Superior temporal gyrus (tissue), 1 donor: Measurements from ENCODE around the gene RAI14.
"Not testable (repeated sequence)": the region's sequence is repeated elsewhere in the genome, so short reads cannot be mapped to it uniquely, and the experiment has no call there.

Experiments
- DNase-seq: peaks from one replicate; pipeline ENCODE4 v3.0.0-alpha.2; 2016; ENCODE audit errors: extremely low spot score

The RAI14 gene

GRCh38 chr5:34818717-34819116 is 162.6 kb downstream of the RAI14 start:
- no peak for DNase-seq

- no peak for DNase-seq
Observed at GRCh38 chr5:34820593-34820992, 164.5 kb downstream of the RAI14 start.

- no peak for DNase-seq
Observed at GRCh38 chr5:34822956-34823715, 167.0 kb downstream of the RAI14 start.

- DNase-seq: no peak
Observed at GRCh38 chr5:34826347-34826746, 170.2 kb downstream of the RAI14 start.

- DNase-seq: no peak
Observed at GRCh38 chr5:34827588-34828506, 171.7 kb downstream of the RAI14 start.

GRCh38 chr5:34830827-34831226 is 174.7 kb downstream of the RAI14 start:
- DNase-seq: not testable (repeated sequence)

GRCh38 chr5:34831303-34831702 is 175.2 kb downstream of the RAI14 start:
- no peak for DNase-seq

- DNase-seq: no peak
Observed at GRCh38 chr5:34832568-34832967, 176.4 kb downstream of the RAI14 start.

- no peak for DNase-seq
Observed at GRCh38 chr5:34833090-34833489, 177.0 kb downstream of the RAI14 start.

GRCh38 chr5:34833976-34834793 is 178.1 kb downstream of the RAI14 start:
- no peak for DNase-seq

GRCh38 chr5:34834794-34835089 is 178.6 kb downstream of the RAI14 start:
- no peak for DNase-seq

- DNase-seq: no peak
Observed at GRCh38 chr5:34835664-34836063, 179.5 kb downstream of the RAI14 start.

- DNase-seq: peak; percentile 93
Observed at GRCh38 chr5:34838785-34839714, 182.9 kb downstream of the RAI14 start, which contains the start of gene TTC23L. Gene TTC23L, plus strand, starts transcription at chr5:34839164. Its CDS starts 1,508 bp downstream, at chr5:34840672.

GRCh38 chr5:34841816-34842215 is 185.7 kb downstream of the RAI14 start:
- no peak for DNase-seq

GRCh38 chr5:34842554-34842953 is 186.4 kb downstream of the RAI14 start:
- no peak for DNase-seq

GRCh38 chr5:34843497-34843896 is 187.4 kb downstream of the RAI14 start:
- DNase-seq: no peak

GRCh38 chr5:34844106-34844505 is 188.0 kb downstream of the RAI14 start:
- DNase-seq: no peak

GRCh38 chr5:34844999-34845398 is 188.9 kb downstream of the RAI14 start:
- DNase-seq: no peak

GRCh38 chr5:34847056-34847455 is 190.9 kb downstream of the RAI14 start:
- no peak for DNase-seq

GRCh38 chr5:34847552-34847951 is 191.4 kb downstream of the RAI14 start:
- no peak for DNase-seq

- DNase-seq: no peak
Observed at GRCh38 chr5:34848230-34848629, 192.1 kb downstream of the RAI14 start.
